GM19239 (cell line): ENCODE measurements around the gene GPNMB.
"Not testable (repeated sequence)": the region's sequence is repeated elsewhere in the genome, so short reads cannot be mapped to it uniquely, and the experiment has no call there.

Experiments used
- DNase-seq: peaks from one replicate; pipeline ENCODE4 v3.0.0; 2011; ENCODE audit warnings: low spot score; ENCODE audit not compliant: insufficient read length
- FAIRE-seq: peaks from 2 replicates; lab custom pipeline; 2011; peaks lifted over from hg19 to GRCh38; lab: Jason Lieb, UNC

Gene GPNMB

GRCh38 chr7:23294549-23295400 is 48.2 kb downstream of the GPNMB start:
- DNase-seq (no peak), FAIRE-seq (no peak)

GRCh38 chr7:23295401-23295697 is 48.8 kb downstream of the GPNMB start:
- FAIRE-seq: no peak

GRCh38 chr7:23298141-23298881 is 51.7 kb downstream of the GPNMB start:
- FAIRE-seq: no peak
- DNase-seq: no peak

More at GRCh38 chr7:23295401-23295697, 48.8 kb downstream of the GPNMB start:
- no peak for DNase-seq

GRCh38 chr7:23298885-23299769 is 52.6 kb downstream of the GPNMB start, which contains the start of gene MALSU1:
Gene MALSU1 (plus strand): TSS chr7:23299339. CDS start chr7:23299353, 14 bp downstream.
- peak; percentile 92 for FAIRE-seq
- DNase-seq: peak; percentile 84

- FAIRE-seq: peak; percentile 4
- no peak for DNase-seq
Observed at GRCh38 chr7:23299770-23300300, 53.3 kb downstream of the GPNMB start.

- FAIRE-seq (no peak), DNase-seq (no peak)
Observed at GRCh38 chr7:23306936-23307521, 60.5 kb downstream of the GPNMB start.

- DNase-seq: no peak
- FAIRE-seq: no peak
Observed at GRCh38 chr7:23308754-23309153, 62.2 kb downstream of the GPNMB start.

- not testable (repeated sequence) for FAIRE-seq, DNase-seq
Observed at GRCh38 chr7:23312141-23312540, 65.6 kb downstream of the GPNMB start.

GRCh38 chr7:23315366-23315765 is 68.8 kb downstream of the GPNMB start:
- FAIRE-seq: no peak
- DNase-seq: no peak
